ENCODE results near the gene GFAP.

The GFAP gene

GRCh38 chr17:44887971-44888954 is 27.0 kb downstream of the GFAP start:
- Histone ChIP-seq H3K9me3 (no peaks in the 10 kb centered on the region), H3K4me3 (ENCODE audit: low read depth, low read length) (no peak overlapping the region), H3K27me3 (no peaks in the 10 kb centered on the region), H3K4me1 (0 out of 2 replicates have a peak, but pooled peaks cover 5% of the 10 kb centered on the region), H3K36me3 (peaks cover 76% of the 10 kb centered on the region)
- DNase-seq, result no peak
- TF ChIP-seq, protein P1, sequence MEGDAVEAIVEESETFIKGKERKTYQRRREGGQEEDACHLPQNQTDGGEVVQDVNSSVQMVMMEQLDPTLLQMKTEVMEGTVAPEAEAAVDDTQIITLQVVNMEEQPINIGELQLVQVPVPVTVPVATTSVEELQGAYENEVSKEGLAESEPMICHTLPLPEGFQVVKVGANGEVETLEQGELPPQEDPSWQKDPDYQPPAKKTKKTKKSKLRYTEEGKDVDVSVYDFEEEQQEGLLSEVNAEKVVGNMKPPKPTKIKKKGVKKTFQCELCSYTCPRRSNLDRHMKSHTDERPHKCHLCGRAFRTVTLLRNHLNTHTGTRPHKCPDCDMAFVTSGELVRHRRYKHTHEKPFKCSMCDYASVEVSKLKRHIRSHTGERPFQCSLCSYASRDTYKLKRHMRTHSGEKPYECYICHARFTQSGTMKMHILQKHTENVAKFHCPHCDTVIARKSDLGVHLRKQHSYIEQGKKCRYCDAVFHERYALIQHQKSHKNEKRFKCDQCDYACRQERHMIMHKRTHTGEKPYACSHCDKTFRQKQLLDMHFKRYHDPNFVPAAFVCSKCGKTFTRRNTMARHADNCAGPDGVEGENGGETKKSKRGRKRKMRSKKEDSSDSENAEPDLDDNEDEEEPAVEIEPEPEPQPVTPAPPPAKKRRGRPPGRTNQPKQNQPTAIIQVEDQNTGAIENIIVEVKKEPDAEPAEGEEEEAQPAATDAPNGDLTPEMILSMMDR (IDR thresholded peaks at IDR 0.05; ENCODE audit: low read depth, low read length), result no peak

GRCh38 chr17:44887016-44887415 is 28.3 kb downstream of the GFAP start:
- no peak for DNase-seq
- Histone ChIP-seq H3K36me3 (peaks cover 78% of the 10 kb centered on the region), H3K4me1 (0 out of 2 replicates have a peak, but pooled peaks cover 3% of the 10 kb centered on the region), H3K4me3 (ENCODE audit: low read depth, low read length) (no peak overlapping the region), H3K27me3 (no peaks in the 10 kb centered on the region), H3K9me3 (no peaks in the 10 kb centered on the region)
- TF ChIP-seq, protein P1 (IDR thresholded peaks at IDR 0.05; ENCODE audit: low read depth, low read length), result no peak

GRCh38 chr17:44884941-44885340 is 30.4 kb downstream of the GFAP start:
- Histone ChIP-seq H3K4me1 (no peaks in the 10 kb centered on the region), H3K4me3 (ENCODE audit: low read depth, low read length) (no peak overlapping the region), H3K27me3 (no peaks in the 10 kb centered on the region), H3K36me3 (peaks cover 83% of the 10 kb centered on the region), H3K9me3 (no peaks in the 10 kb centered on the region)
- no peak for DNase-seq
- TF ChIP-seq, protein P1 (IDR thresholded peaks at IDR 0.05; ENCODE audit: low read depth, low read length), result no peak

DNA sequence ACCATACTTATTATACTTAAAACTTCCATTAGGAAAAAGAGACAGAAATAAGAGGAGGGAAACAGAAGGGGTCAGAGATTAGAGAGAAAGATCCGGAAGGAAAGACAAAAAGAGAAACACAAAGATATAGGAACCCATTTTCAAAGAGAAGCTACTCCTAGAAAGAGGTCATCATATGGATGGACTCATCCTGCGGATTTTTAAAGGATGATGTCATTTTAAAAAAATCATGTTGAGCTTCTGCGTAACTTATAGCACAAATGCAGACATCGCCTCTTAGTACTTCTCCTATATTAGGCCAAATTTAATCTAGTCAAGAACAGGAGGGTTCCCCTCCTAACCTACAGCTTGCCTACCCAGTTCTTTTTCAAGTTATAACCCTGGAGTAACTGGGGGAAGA is 34.2 kb downstream of the GFAP start:
- Histone ChIP-seq H3K36me3 (peaks cover 95% of the 10 kb centered on the region), H3K4me1 (no peaks in the 10 kb centered on the region), H3K27me3 (no peaks in the 10 kb centered on the region), H3K9me3 (no peaks in the 10 kb centered on the region), H3K4me3 (ENCODE audit: low read depth, low read length) (no peak overlapping the region)
- no peak for DNase-seq
- TF ChIP-seq, protein P1 (IDR thresholded peaks at IDR 0.05; ENCODE audit: low read depth, low read length), result no peak

DNA sequence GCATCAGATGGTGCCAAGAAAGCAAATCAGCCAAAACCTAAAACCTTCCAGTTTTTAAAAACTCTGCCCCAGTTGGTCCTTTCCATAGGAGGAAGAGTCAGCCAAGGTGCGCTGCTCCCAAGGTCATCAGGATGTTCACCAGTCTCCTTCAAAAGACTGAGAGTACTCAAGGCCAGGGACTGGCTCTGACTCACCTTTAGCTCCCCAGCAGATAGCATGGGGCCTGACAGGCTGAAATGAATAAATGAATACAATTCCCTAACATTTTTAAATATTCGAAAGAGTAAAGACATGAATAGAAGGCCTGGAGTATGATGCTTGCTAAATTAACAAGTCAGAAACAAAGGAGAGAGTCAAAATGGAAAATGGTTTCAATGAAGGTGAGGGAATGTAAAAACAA is 35.2 kb downstream of the GFAP start:
- no peak overlapping the region for H3K4me3 ChIP-seq (ENCODE audit: low read depth, low read length)
- peaks cover 97% of the 10 kb centered on the region for H3K36me3 ChIP-seq
- DNase-seq, result no peak
- H3K27me3 ChIP-seq, result no peaks in the 10 kb centered on the region
- TF ChIP-seq, protein P1 (IDR thresholded peaks at IDR 0.05; ENCODE audit: low read depth, low read length), result no peak
- no peaks in the 10 kb centered on the region for H3K9me3 ChIP-seq
- no peaks in the 10 kb centered on the region for H3K4me1 ChIP-seq

DNA sequence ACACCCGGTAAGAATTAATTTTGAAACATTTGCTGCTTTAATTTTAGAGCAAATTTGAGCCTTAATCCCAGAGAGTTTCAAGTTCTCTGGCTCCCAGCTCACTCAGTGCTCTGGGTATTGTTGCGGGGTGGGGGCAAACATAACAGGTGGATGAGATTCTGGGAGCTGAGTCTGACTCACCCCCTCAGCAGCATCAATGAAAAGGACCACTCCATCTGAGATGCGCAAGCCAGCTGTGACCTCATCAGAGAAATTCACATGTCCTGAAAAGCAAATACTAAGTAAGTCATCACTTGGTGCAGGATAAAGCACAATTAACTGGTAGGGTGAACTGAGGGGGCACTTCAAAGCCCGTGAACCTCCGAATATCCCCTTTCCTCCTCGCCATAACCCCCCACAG is 35.9 kb downstream of the GFAP start:
- H3K9me3 ChIP-seq, result no peaks in the 10 kb centered on the region
- no peak overlapping the region for H3K4me3 ChIP-seq (ENCODE audit: low read depth, low read length)
- TF ChIP-seq, protein P1 (IDR thresholded peaks at IDR 0.05; ENCODE audit: low read depth, low read length), result no peak
- DNase-seq, result no peak
- peaks cover 96% of the 10 kb centered on the region for H3K36me3 ChIP-seq
- no peaks in the 10 kb centered on the region for H3K4me1 ChIP-seq
- no peaks in the 10 kb centered on the region for H3K27me3 ChIP-seq
